ENCODE data around the gene EPB41L1. TPM values are rescaled to one million over a fixed set of nuclear protein-coding genes. Genes with fewer than 3 reads are reported as not detected.

The EPB41L1 gene
- total RNA-seq, 1 donor from 2014 or later: 43.1 TPM

GRCh38 chr20:36203861-36204260 is 49.3 kb downstream of the EPB41L1 start:
- H3K27me3 Mint-ChIP-seq (ENCODE audit: low read depth): no peaks in the 10 kb centered on the region
- no peak for TF ChIP-seq CTCF (IDR thresholded peaks at IDR 0.05; ENCODE audit: unreplicated experiment)
- H3K4me3 Mint-ChIP-seq: no peak overlapping the region
- H3K27ac Mint-ChIP-seq: no peak overlapping the region
- DNase-seq (ENCODE audit: low spot score in 2 of 2, unreplicated experiment in 2 of 2): no peak
- H3K36me3 Mint-ChIP-seq: peaks cover 16% of the 10 kb centered on the region
- H3K4me1 Mint-ChIP-seq: peaks cover 1% of the 10 kb centered on the region
- H3K9me3 Mint-ChIP-seq: no peaks in the 10 kb centered on the region

GRCh38 chr20:36205026-36205425 is 50.5 kb downstream of the EPB41L1 start:
- DNase-seq (ENCODE audit: low spot score in 2 of 2, unreplicated experiment in 2 of 2): no peak
- peaks cover 16% of the 10 kb centered on the region for H3K36me3 Mint-ChIP-seq
- no peak overlapping the region for H3K4me3 Mint-ChIP-seq
- H3K27ac Mint-ChIP-seq: no peak overlapping the region
- H3K27me3 Mint-ChIP-seq (ENCODE audit: low read depth): no peaks in the 10 kb centered on the region
- no peaks in the 10 kb centered on the region for H3K9me3 Mint-ChIP-seq
- H3K4me1 Mint-ChIP-seq: peaks cover 1% of the 10 kb centered on the region
- TF ChIP-seq CTCF (IDR thresholded peaks at IDR 0.05; ENCODE audit: unreplicated experiment): no peak

GRCh38 chr20:36206068-36206467 is 51.5 kb downstream of the EPB41L1 start:
- no peak for DNase-seq (ENCODE audit: low spot score in 2 of 2, unreplicated experiment in 2 of 2)
- no peaks in the 10 kb centered on the region for H3K27me3 Mint-ChIP-seq (ENCODE audit: low read depth)
- TF ChIP-seq CTCF (IDR thresholded peaks at IDR 0.05; ENCODE audit: unreplicated experiment): no peak
- no peak overlapping the region for H3K4me3 Mint-ChIP-seq
- no peak overlapping the region for H3K27ac Mint-ChIP-seq
- H3K9me3 Mint-ChIP-seq: no peaks in the 10 kb centered on the region
- H3K36me3 Mint-ChIP-seq: peaks cover 16% of the 10 kb centered on the region
- peaks cover 1% of the 10 kb centered on the region for H3K4me1 Mint-ChIP-seq

GRCh38 chr20:36206641-36207040 is 52.1 kb downstream of the EPB41L1 start:
- no peak for TF ChIP-seq CTCF (IDR thresholded peaks at IDR 0.05; ENCODE audit: unreplicated experiment)
- H3K36me3 Mint-ChIP-seq: peaks cover 16% of the 10 kb centered on the region
- DNase-seq (ENCODE audit: low spot score in 2 of 2, unreplicated experiment in 2 of 2): no peak
- H3K4me3 Mint-ChIP-seq: no peak overlapping the region
- no peaks in the 10 kb centered on the region for H3K27me3 Mint-ChIP-seq (ENCODE audit: low read depth)
- H3K27ac Mint-ChIP-seq: no peak overlapping the region
- peaks cover 1% of the 10 kb centered on the region for H3K4me1 Mint-ChIP-seq
- no peaks in the 10 kb centered on the region for H3K9me3 Mint-ChIP-seq

- H3K4me3 Mint-ChIP-seq: no peak overlapping the region
- no peaks in the 10 kb centered on the region for H3K9me3 Mint-ChIP-seq
- peaks cover 1% of the 10 kb centered on the region for H3K4me1 Mint-ChIP-seq
- DNase-seq (ENCODE audit: low spot score in 2 of 2, unreplicated experiment in 2 of 2): no peak
- no peak for TF ChIP-seq CTCF (IDR thresholded peaks at IDR 0.05; ENCODE audit: unreplicated experiment)
- no peak overlapping the region for H3K27ac Mint-ChIP-seq
- peaks cover 16% of the 10 kb centered on the region for H3K36me3 Mint-ChIP-seq
- H3K27me3 Mint-ChIP-seq (ENCODE audit: low read depth): no peaks in the 10 kb centered on the region
Observed at GRCh38 chr20:36207602-36208001, 53.1 kb downstream of the EPB41L1 start.

- Mint-ChIP-seq H3K27me3 (ENCODE audit: low read depth) (no peaks in the 10 kb centered on the region), H3K4me1 (no peaks in the 10 kb centered on the region), H3K4me3 (no peak overlapping the region), H3K36me3 (peaks cover 16% of the 10 kb centered on the region), H3K9me3 (no peaks in the 10 kb centered on the region), H3K27ac (no peak overlapping the region)
- no peak for TF ChIP-seq CTCF (IDR thresholded peaks at IDR 0.05; ENCODE audit: unreplicated experiment)
- no peak for DNase-seq (ENCODE audit: low spot score in 2 of 2, unreplicated experiment in 2 of 2)
Observed at GRCh38 chr20:36208257-36208656, 53.7 kb downstream of the EPB41L1 start.

Data from mesothelial cell of epicardium (in vitro differentiated cells).